T follicular helper cell (primary cell): Measurements from ENCODE around the gene ZNF496.

Source experiments
- DNase-seq: peaks from one replicate; pipeline ENCODE4 v3.0.0-alpha.2; 2020; ENCODE audit warnings: low read depth

The ZNF496 gene

GRCh38 chr1:247328311-247328710 lies 3.4 kb downstream of the ZNF496 start:
- no peak for DNase-seq

GRCh38 chr1:247326411-247327130 lies 5.1 kb downstream of the ZNF496 start:
- no peak for DNase-seq

- no peak for DNase-seq
Observed at GRCh38 chr1:247324923-247325322, 6.7 kb downstream of the ZNF496 start.

DNA sequence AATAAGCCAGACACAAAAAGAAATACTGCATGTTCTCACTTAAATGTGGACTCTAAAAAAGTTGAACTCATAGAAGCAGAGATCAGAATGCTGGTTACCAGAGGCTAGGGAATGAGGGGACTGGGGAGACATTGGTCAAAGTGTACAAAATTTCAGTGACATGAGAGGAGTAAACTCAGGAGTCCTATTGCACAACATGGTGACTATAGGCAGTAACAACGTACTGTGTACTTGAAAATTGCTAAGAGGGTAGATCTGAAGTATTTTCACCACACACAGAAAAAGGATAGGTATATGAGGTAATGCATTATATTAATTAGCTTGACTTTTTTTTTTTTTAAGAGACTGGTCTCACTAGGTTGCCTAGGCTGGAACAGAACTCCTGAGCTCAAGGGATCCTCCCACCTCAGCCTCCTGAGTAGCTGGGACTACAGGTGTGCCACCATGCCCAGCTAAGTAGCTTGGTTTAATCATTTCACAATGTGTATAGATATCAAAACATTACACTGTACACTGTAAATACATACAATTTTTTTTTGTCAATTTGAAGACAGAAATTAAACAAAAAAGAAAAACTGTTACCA lies 7.4 kb downstream of the ZNF496 start:
- no peak for DNase-seq

DNA sequence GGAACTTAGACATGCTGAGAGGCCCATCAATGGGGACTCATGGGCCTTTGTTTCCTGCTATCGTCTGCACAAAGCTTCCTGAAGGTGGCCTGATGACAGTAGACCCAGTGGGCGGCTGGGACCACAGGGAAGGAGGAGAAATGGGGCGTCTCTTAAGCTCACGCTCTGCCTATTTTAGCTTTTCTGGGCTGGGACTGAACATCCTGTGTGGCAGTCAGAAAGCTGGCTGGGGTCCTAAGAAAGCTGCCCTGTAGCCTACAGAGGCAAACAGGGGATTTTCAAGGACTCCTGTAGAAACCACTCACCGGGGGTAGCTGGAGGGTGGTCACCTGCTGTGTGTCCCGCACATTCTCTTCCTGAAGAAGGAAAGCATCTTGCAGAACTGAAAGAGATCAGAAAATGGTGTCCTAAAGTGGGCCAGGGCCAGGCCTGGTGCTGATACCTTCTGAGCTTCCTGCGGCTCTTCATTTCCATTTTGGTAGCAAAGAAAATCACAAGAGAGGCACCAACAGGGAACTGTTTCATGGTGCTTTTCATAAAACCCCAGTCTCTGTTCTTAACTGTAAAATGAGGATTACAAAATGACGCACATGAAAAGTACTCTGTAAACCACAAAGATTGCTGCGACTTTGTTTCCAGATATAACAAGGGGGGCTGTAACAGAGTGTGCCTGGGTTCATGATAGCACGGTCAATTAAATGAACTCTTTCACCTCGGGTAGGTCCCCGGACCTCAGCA lies 8.6 kb downstream of the ZNF496 start:
- no peak for DNase-seq

- DNase-seq: no peak
Observed at GRCh38 chr1:247322442-247322841, 9.2 kb downstream of the ZNF496 start.

DNA sequence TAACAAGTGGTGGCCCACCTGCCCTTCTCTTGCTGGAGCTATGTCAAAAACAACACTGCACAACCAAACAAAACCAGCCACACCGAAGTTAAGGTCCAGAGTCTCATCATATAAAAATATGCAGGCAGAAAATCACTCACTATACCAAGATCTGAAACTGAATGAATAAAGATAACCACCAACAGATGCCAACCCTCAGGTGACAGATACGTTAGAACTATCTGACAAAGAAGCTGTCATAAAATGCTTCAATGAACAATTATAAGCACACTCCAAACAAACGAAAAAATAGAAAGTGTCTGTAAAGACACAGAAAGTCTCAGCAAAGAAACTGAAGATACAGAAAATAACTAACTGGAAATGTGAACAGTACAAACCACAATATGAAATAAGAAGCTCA lies 14.0 kb downstream of the ZNF496 start:
- no peak for DNase-seq

DNA sequence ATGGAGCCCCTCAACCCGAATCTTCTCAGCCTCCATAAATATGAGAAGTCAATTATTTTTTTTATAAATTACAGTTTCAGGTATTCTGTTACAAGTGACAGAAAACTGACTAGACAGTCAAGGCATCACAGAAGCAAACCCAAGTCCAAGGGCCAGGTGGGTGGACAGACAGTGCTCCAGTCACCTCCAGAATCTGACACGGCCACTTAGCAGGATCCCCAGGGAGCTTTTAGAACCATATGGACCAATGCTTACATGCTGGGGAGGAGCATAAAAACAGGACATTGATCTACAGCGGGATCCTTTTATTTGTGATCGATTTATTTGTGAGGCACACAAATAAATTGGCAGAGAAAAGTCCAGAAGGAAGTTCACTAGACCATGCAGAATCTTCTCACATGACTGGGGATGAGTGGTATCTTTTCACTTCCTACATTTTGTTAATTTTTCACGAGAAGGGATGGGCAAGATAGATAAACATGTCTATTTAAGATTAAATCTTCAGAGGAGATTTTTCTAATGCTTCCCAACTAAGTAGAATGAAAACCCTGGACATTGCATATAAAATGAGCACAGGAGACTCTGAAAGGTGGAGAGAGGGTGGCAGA lies 15.0 kb downstream of the ZNF496 start:
- DNase-seq: no peak

GRCh38 chr1:247304031-247304430 lies 27.6 kb downstream of the ZNF496 start:
- DNase-seq: no peak

DNA sequence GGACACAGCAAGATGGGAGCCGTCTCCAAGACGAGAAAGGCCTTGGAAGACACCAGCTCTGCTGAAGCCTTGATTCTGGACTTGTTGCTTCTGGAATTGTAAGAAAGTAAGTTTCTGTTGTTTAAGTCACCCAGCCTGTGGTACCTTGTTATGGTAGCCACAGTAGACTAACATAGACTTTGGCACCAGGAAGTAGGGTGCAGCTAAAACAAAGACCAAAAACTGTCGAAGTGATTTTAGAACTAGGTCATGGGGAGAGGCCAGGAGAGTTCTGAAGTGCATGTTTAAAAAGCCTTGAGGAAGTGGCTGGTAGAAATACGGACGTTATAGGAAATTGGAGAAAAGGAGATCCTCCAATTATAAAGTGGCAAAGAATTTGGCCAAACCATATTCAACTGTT lies 28.5 kb downstream of the ZNF496 start:
- no peak for DNase-seq

GRCh38 chr1:247301176-247301540 lies 30.5 kb downstream of the ZNF496 start:
- no peak for DNase-seq

DNA sequence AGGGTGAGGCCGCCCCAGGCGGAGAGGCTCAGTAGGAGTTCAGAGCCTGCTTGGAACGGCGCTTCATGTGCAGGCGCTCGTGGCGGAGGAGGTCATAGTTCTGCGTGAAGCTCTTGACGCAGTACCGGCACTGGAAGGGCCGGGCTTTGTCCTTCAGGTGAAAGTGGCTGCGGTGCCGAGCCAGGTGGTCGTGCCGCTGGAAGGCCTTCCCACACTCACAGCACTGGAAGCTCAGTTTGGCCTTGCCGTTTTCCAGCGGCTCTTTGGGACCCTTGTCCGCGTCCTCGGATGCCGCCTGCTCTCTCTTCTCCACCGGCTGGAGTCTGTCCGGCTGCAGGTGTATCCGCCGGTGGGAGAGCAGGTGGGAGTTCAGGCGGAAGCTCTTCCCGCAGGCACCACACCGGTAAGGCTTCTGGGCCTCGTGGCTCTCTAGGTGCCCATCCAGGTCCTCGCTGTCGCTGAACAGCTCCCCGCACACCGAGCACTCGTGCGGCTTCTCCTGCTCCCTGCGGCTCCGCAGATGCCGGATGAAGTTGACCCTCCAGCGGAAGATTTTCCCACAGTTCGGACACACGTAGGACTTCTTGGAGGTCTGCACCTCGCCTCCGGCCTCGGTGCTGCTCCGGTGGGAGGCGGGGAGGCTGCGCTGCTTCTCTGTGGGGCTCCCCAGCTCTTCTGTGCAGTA lies 31.0 kb downstream of the ZNF496 start:
- DNase-seq: no peak

GRCh38 chr1:247299723-247300381 lies 31.8 kb downstream of the ZNF496 start:
- no peak for DNase-seq

GRCh38 chr1:247298701-247299100 lies 33.0 kb downstream of the ZNF496 start:
- no peak for DNase-seq

DNA sequence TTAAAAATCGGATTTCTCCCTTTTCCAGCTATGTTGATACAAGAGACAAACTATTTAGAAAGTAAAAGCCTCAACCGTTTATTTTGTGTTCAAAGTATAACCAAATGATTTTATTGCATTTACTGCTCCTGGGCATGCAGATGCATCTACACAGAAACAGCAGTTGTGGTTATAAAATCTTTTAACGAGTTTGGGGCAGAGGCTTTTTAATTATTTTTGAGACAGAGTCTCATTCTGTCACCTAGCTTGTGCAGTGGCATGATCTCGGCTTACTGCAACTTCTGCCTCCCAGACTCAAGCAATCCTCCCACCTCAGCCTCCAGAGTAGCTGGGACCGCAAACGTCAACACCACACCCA lies 33.6 kb downstream of the ZNF496 start:
- no peak for DNase-seq

DNA sequence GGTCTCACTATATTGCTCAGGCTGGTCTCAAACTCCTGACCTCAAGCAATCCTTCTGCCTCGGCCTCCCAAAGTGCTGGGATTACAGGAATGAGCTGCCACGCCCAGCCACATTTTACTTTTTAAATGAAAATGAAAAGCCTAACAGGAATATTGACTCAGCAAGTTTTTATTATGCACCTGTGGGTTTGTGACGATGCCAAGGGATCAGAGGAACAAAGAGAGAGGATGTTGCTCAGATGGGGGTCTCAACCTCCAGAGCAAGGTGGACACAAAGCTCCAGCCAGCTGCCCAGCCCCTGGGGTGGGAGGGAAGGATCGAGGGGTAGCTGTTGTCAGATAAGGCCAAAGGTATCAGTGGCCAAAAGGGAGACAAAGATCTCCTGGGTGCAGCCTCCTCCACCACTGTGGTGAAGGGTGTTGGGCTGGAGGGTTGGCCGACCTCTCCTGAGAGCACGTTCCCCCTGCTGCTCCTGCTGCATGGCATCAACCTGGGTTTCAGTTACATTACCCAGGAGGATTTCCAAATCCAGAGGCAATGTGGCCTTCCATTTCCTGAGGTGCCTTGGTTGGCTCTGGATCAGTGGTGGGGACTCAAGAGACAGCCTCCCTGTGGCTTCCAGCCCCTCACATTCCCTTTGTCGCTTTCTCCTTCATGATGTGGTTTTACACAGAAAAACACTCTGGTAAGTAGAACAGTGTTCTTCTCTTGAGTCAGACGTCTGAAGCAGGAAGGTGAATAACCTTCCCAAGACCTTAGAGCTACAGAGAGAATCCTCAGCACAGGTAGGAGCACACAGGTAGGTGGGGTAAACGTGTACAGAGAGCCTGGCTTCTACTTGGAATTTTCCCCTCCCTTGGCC lies 34.2 kb downstream of the ZNF496 start:
- no peak for DNase-seq

DNA sequence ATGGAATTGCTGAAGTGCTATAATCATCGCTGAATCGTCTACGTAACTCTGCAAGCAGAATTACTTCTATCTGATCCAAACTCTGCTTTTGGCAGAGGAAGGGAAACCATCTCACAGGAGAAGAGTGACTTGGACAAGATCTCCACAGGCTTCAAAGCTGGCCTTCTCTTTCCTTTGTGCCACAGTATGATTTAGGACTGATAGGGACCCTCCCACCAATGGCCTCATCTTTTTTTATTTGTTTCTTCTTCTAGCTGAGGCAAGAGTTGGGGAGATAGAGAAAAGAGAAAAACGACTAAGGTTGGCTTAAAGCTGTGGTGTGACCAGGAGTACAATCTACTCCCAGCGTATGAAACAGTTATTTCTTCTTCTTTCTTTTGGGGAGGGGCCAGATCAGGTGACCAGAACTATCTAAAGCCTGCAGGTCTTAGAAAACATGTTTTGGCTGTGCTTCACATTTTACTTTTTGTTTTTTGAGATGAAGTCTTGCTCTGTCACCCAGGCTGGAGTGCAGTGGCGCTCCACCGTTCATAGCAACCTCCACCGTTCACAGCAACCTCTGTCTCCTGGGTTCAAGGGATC lies 35.0 kb downstream of the ZNF496 start:
- DNase-seq: no peak

DNA sequence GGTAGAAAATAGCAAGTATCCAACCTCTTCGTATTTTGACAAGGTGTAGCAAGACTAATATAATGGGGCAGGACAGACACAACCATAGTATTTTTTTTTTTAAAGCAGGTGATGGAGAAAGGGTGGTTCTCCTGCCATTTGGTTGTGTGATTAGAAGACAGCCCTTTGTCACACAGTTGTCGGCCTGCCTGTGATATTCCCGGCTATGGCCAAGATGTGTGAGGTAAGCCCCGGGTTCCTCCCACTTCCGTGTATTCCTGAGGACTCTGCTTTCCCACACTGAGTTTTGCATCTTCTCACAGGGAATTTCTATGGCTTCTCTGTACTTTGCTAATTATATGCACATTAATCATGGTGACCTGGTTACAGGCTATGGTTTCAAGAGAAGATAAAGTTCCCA lies 35.9 kb downstream of the ZNF496 start:
- no peak for DNase-seq

GRCh38 chr1:247295274-247295684 lies 36.4 kb downstream of the ZNF496 start:
- DNase-seq: no peak

- no peak for DNase-seq
Observed at GRCh38 chr1:247294282-247294681, 37.4 kb downstream of the ZNF496 start.

GRCh38 chr1:247293047-247293446 lies 38.6 kb downstream of the ZNF496 start:
- no peak for DNase-seq
